Right lobe of liver (tissue), 4 donors: ENCODE measurements around the gene EPHA6.

Source experiments
- POLR2A ChIP-seq: fragments of 450-650 bp; IDR thresholded peaks from one replicate; pipeline ENCODE4 v1.6.1; 2017; ENCODE audit warnings: antibody characterized with exemption, mild to moderate bottlenecking
- TF ChIP-seq, protein P1 (sequence below), 4 donors: fragments of 200-600 bp in 3 of 4; fragments of 450-650 bp in 1 of 4; IDR thresholded peaks; one replicate each; pipeline versions ENCODE4 v1.5.1 to v1.8.0; 2016 to 2022; ENCODE audit warnings: antibody characterized with exemption in 4 of 4, mild to moderate bottlenecking in 2 of 4
- donor health status: DM: no; HTN: no; CAD: no.
- donor health status: DM: no; HTN: no; CAD: no.
- donor health status: DM: no; HTN: yes; CAD: no.

DNA sequence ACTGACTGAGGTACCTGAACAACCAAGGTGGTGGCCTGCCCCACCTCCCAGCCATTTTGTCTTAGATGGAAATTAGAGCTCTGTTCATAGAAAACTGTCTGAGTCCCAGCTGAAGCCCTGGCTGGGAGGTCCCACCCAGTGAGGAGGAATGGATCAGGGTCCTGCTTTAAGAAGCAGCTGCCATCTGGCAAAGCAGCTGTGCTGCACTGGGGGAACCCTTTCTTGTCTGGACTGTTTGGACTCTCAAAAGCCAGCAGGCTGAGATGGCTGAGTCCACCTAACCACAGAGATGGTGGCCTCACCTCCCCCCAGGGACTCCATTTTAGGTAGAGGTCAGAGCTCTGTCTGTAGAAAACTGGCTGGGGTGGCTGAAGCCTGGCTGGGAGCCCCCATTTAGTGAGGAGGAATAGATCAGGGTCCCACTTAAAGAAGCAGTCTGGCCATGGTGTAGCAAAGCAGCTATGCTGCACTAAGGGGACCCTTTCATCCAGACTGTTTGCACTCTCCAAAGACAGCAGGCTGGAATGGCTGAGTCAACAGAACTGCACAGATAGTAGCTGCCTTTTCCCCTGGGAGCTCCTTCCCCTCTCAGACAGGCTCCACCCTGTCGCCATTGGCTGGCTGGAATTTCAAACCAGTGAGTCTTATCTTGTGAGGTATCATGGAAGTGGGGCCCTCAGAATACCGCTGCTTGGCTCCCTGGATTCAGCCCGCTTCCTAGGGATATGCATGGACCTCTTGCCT, 116.9 kb downstream of the EPHA6 start:
- TF ChIP-seq, protein P1, sequence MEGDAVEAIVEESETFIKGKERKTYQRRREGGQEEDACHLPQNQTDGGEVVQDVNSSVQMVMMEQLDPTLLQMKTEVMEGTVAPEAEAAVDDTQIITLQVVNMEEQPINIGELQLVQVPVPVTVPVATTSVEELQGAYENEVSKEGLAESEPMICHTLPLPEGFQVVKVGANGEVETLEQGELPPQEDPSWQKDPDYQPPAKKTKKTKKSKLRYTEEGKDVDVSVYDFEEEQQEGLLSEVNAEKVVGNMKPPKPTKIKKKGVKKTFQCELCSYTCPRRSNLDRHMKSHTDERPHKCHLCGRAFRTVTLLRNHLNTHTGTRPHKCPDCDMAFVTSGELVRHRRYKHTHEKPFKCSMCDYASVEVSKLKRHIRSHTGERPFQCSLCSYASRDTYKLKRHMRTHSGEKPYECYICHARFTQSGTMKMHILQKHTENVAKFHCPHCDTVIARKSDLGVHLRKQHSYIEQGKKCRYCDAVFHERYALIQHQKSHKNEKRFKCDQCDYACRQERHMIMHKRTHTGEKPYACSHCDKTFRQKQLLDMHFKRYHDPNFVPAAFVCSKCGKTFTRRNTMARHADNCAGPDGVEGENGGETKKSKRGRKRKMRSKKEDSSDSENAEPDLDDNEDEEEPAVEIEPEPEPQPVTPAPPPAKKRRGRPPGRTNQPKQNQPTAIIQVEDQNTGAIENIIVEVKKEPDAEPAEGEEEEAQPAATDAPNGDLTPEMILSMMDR (IDR thresholded peaks at IDR 0.05) = no peak
- no peak for TF ChIP-seq POLR2A
